Brain microvascular endothelial cell (primary cell): ENCODE results near the gene CYP1A2.

Source experiments
- DNase-seq: peaks from one replicate; pipeline ENCODE4 v3.0.0-alpha.2; 2020
- H3K27ac ChIP-seq: fragments of 250-450 bp; sonication (Bioruptor Pico); 2 replicates; pipeline ENCODE4 v1.5.1; 2020; ENCODE audit warnings: mild to moderate bottlenecking, moderate library complexity
- H3K27me3 ChIP-seq: fragments of 250-450 bp; sonication (Bioruptor Pico); replicated peaks from 2 replicates; pipeline ENCODE4 v1.5.1; 2020; ENCODE audit warnings: mild to moderate bottlenecking
- H3K36me3 ChIP-seq: fragments of 250-450 bp; sonication (Bioruptor Pico); replicated peaks from 2 replicates; pipeline ENCODE4 v1.5.1; 2020; ENCODE audit warnings: mild to moderate bottlenecking
- H3K4me3 ChIP-seq: 2 replicates; pipeline ENCODE4 v1.5.1; 2011; ENCODE audit warnings: low read depth, mild to moderate bottlenecking, control low read depth, low read length, moderate library complexity
- in situ Hi-C: cut with HindIII; loops from 2 replicates; pipeline ENCODE4 v1.10.0; 2017; ENCODE audit warnings: low sequenced_read_pairs, low pct_ligation_motif_present
- TF ChIP-seq, protein P1 (sequence below): IDR thresholded peaks from 2 replicates; pipeline ENCODE4 v1.5.1; 2011; ENCODE audit warnings: low read depth, mild to moderate bottlenecking, moderate library complexity, low read length, control low read depth, inconsistent platforms; ENCODE audit errors: missing control alignments

The CYP1A2 gene

DNA sequence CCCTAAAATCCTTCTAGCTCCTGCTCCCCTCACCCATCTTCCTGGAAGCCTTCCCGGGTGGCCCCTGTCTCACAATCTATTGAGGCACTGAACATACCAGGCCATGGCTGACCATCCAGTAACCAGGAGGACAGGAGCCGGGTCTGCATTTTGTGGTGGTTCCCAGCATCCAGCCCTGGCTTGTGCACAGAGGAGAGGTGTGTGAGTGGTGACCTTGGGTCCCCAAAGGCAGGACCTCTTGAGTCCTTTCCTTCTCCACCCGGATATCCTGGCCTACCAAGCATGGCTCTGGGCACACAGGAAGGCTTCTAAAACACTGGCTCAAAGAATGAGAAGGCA is 41.1 kb downstream of the CYP1A2 start:
- H3K36me3 ChIP-seq, result no peaks in the 10 kb centered on the region
- no peak overlapping the region for H3K4me3 ChIP-seq
- in situ Hi-C loops, result no loop called here
- no peaks in the 10 kb centered on the region for H3K27me3 ChIP-seq
- peak overlapping the region; percentile 74 for H3K27ac ChIP-seq
- TF ChIP-seq, protein P1, sequence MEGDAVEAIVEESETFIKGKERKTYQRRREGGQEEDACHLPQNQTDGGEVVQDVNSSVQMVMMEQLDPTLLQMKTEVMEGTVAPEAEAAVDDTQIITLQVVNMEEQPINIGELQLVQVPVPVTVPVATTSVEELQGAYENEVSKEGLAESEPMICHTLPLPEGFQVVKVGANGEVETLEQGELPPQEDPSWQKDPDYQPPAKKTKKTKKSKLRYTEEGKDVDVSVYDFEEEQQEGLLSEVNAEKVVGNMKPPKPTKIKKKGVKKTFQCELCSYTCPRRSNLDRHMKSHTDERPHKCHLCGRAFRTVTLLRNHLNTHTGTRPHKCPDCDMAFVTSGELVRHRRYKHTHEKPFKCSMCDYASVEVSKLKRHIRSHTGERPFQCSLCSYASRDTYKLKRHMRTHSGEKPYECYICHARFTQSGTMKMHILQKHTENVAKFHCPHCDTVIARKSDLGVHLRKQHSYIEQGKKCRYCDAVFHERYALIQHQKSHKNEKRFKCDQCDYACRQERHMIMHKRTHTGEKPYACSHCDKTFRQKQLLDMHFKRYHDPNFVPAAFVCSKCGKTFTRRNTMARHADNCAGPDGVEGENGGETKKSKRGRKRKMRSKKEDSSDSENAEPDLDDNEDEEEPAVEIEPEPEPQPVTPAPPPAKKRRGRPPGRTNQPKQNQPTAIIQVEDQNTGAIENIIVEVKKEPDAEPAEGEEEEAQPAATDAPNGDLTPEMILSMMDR, result no peak
- DNase-seq, result no peak

DNA sequence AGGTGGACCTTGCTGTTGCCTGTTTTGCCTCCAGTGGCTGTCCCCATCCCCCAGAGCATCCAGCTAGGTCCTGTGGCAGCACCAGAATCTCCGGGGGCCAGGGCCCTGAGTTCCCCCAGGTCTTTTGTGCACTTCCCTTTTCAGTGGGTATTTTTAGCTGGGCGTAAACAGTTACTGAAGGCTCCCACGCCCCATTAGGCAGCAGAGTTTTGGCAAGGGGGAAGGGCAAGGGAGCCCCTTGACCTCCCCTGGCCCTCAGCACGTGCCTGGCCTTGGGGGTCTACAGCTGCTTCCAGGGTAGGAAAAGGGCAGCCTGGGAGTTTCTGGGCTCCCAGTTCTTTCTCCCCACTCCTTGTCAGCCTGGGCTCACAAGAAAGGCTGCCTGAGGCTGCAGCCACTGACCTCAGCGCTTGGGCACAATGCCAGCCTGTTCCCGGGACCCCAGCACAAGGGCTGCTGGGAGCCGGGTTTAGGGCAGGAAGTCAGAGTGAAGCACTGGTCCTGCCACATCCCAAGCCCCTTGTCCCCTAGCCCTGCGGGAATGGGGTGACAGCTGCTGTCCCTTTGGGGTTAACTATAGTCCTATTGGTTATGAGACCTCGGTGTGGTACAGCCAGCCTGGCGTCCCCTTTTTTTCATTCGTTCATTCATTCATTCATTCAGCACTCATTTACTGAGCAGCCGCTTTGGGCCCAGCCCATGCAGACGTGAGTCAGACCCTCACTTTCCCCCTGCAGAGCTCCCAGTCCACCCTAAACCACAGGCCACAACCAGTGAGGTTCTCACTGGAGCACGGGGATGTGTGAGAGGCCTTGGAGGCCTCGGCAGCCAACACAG is 41.7 kb downstream of the CYP1A2 start:
- no peaks in the 10 kb centered on the region for H3K27me3 ChIP-seq
- H3K27ac ChIP-seq, result peak overlapping the region; percentile 74
- peak; percentile 90 for DNase-seq
- no peaks in the 10 kb centered on the region for H3K36me3 ChIP-seq
- in situ Hi-C loops, result no loop called here
- no peak overlapping the region for H3K4me3 ChIP-seq
- TF ChIP-seq, protein P1, result no peak

DNA sequence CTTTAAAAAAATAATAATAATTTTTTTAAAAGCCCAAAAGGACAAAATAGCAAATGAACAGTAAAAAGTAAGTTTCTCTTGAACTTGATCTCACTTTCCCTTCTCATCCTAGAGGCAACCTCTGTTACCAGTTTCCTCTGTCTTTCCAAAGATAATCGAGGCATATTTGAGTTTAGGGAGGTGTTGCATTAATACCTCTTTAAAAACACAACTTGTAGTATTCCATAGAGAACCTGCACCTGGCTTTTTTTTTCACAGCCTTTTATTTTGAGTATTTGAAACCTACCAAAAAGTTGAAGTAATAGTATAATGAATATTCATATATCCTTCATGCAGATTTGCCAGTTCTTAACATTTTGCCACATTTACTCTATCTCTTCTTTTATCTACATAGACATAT is 42.4 kb downstream of the CYP1A2 start:
- Histone ChIP-seq H3K36me3 (no peaks in the 10 kb centered on the region), H3K27me3 (no peaks in the 10 kb centered on the region), H3K4me3 (no peak overlapping the region), H3K27ac (peak overlapping the region; percentile 74)
- in situ Hi-C loops, result no loop called here
- DNase-seq, result no peak
- TF ChIP-seq, protein P1, result no peak

DNA sequence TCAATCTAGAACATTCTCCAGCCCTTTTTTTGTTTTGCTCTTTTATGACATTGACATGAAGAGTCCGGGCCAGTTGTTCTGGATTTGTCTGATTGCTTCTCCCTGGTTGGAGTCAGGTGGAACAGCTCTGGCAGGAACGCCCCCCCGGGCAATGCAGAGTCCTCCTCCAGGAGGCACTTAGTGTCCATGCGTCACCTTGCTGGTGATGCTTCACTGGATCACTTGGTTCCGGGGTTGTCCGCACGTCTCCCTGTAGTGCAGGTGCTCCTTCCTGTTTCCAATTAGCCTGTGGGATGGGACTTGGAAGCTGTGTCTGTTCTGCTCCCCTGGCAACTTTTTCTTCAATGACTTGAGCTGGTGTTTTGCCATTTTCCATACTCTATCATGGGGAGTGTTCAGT is 43.0 kb downstream of the CYP1A2 start:
- no peak overlapping the region for H3K27ac ChIP-seq
- no peak for DNase-seq
- TF ChIP-seq, protein P1, result no peak
- in situ Hi-C loops, result no loop called here
- H3K27me3 ChIP-seq, result no peaks in the 10 kb centered on the region
- H3K4me3 ChIP-seq, result no peak overlapping the region
- no peaks in the 10 kb centered on the region for H3K36me3 ChIP-seq

DNA sequence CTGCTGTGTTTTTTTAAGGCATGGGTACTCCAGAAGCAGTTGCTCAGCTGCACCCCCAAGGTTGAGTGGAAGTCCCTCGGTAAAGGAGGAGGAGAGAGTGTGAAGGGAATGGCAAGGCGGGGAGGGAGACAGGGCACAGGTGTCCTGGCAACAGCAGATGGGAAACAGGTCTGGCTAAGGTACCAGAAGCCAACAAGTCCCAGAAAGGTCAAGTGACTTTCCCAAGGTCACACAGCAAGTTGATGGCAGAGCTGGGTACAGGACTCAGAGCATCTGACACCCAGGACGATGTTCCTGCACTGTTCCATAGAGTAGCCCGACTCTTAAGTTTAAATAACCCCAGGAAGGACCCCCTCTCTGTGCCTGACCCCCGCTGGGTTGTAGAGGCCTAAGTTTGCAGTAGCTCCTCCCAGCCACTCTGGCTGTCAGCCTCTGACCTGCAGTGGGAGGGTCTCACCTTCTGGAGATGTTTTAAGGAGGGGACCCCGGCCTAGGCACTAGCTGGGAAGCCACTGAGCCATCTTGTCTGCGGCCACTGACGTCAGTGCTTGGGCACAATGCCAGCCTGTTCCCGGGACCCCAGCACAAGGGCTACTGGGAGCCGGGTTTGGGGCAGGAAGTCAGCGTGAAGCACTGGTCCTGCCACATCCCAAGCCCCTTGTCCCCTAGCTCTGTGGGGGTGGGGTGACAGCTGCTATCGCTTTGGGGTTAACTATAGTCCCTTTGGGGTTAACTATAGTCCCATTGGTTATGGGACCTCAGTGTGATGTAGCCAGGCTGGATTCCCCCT is 43.8 kb downstream of the CYP1A2 start:
- Histone ChIP-seq H3K27me3 (no peaks in the 10 kb centered on the region), H3K4me3 (no peak overlapping the region), H3K36me3 (no peaks in the 10 kb centered on the region), H3K27ac (no peak overlapping the region)
- in situ Hi-C loops, result no loop called here
- no peak for DNase-seq
- TF ChIP-seq, protein P1, result no peak
